ENCODE results near the gene PGAP1. TPM values are rescaled to one million over a fixed set of nuclear protein-coding genes. Genes with fewer than 3 reads are reported as not detected.
A peak's percentile ranks its signal among the peaks of the same experiment; 100 is the strongest.
"Not testable (repeated sequence)": the region's sequence is repeated elsewhere in the genome, so short reads cannot be mapped to it uniquely, and the experiment has no call there.

The PGAP1 gene
- total RNA-seq, 2 donors from 2014 or later, result 22.5 to 36.3 TPM

GRCh38 chr2:196913691-196914090 lies 12.8 kb downstream of the PGAP1 start:
- Mint-ChIP-seq H3K4me3 (no peak overlapping the region), H3K4me1 (ENCODE audit: low read depth) (peaks cover 27% of the 10 kb centered on the region), H3K27ac (peak overlapping the region; percentile 93), H3K36me3 (ENCODE audit: insufficient read depth in 2 of 2) (peaks cover 20 to 52% of the 10 kb centered on the region in 2 donors), H3K9me3 (peaks cover 2 to 6% of the 10 kb centered on the region in 2 donors), H3K27me3 (ENCODE audit: low read depth) (no peaks in the 10 kb centered on the region)
- ATAC-seq (replicated peaks in 1 of 2) (no peak), DNase-seq (no peak)

GRCh38 chr2:196905365-196905764 lies 21.1 kb downstream of the PGAP1 start:
- not testable (repeated sequence) for DNase-seq; H3K4me1 Mint-ChIP-seq (ENCODE audit: low read depth); H3K9me3 Mint-ChIP-seq; H3K27me3 Mint-ChIP-seq (ENCODE audit: low read depth); ATAC-seq (replicated peaks in 1 of 2); H3K4me3 Mint-ChIP-seq; H3K27ac Mint-ChIP-seq
- H3K36me3 Mint-ChIP-seq (ENCODE audit: insufficient read depth in 2 of 2), result peaks cover 3 to 12% of the 10 kb centered on the region in 2 donors

- no peak for ATAC-seq (replicated peaks in 1 of 2)
- H3K27ac Mint-ChIP-seq, result no peak overlapping the region
- no peak overlapping the region for H3K4me3 Mint-ChIP-seq
- no peaks in the 10 kb centered on the region for H3K27me3 Mint-ChIP-seq (ENCODE audit: low read depth)
- H3K9me3 Mint-ChIP-seq, result no peaks in the 10 kb centered on the region
- DNase-seq, result no peak
- H3K4me1 Mint-ChIP-seq (ENCODE audit: low read depth), result no peaks in the 10 kb centered on the region
- peaks cover 3 to 12% of the 10 kb centered on the region in 2 donors for H3K36me3 Mint-ChIP-seq (ENCODE audit: insufficient read depth in 2 of 2)
Measured at GRCh38 chr2:196902828-196903227, 23.7 kb downstream of the PGAP1 start.

GRCh38 chr2:196900843-196901242 lies 25.7 kb downstream of the PGAP1 start:
- Mint-ChIP-seq H3K36me3 (ENCODE audit: insufficient read depth in 2 of 2) (peaks cover 5 to 16% of the 10 kb centered on the region in 2 donors), H3K4me3 (no peak overlapping the region), H3K9me3 (no peaks in the 10 kb centered on the region), H3K4me1 (ENCODE audit: low read depth) (no peaks in the 10 kb centered on the region), H3K27me3 (ENCODE audit: low read depth) (no peaks in the 10 kb centered on the region), H3K27ac (no peak overlapping the region)
- DNase-seq, result no peak
- no peak for ATAC-seq (replicated peaks in 1 of 2)

- no peak for ATAC-seq (replicated peaks in 1 of 2)
Measured at GRCh38 chr2:196899976-196900375, 26.5 kb downstream of the PGAP1 start.

GRCh38 chr2:196891136-196891535 lies 35.4 kb downstream of the PGAP1 start:
- Mint-ChIP-seq H3K27me3 (ENCODE audit: low read depth) (no peaks in the 10 kb centered on the region), H3K27ac (no peak overlapping the region), H3K4me1 (ENCODE audit: low read depth) (no peaks in the 10 kb centered on the region), H3K9me3 (no peaks in the 10 kb centered on the region), H3K4me3 (no peak overlapping the region), H3K36me3 (ENCODE audit: insufficient read depth in 2 of 2) (peaks cover 3 to 25% of the 10 kb centered on the region in 2 donors)
- no peak for DNase-seq
- no peak for ATAC-seq (replicated peaks in 1 of 2)

More at GRCh38 chr2:196899976-196900375, 26.5 kb downstream of the PGAP1 start:
- no peak for DNase-seq
- H3K27ac Mint-ChIP-seq, result no peak overlapping the region
- H3K4me3 Mint-ChIP-seq, result no peak overlapping the region
- no peaks in the 10 kb centered on the region for H3K4me1 Mint-ChIP-seq (ENCODE audit: low read depth)
- no peaks in the 10 kb centered on the region for H3K27me3 Mint-ChIP-seq (ENCODE audit: low read depth)
- no peaks in the 10 kb centered on the region for H3K9me3 Mint-ChIP-seq
- peaks cover 5 to 19% of the 10 kb centered on the region in 2 donors for H3K36me3 Mint-ChIP-seq (ENCODE audit: insufficient read depth in 2 of 2)

- Mint-ChIP-seq H3K27ac (no peak overlapping the region), H3K4me1 (ENCODE audit: low read depth) (no peaks in the 10 kb centered on the region), H3K9me3 (peaks cover 0 to 1% of the 10 kb centered on the region in 2 donors), H3K27me3 (ENCODE audit: low read depth) (no peaks in the 10 kb centered on the region), H3K36me3 (ENCODE audit: insufficient read depth in 2 of 2) (peaks cover 10 to 32% of the 10 kb centered on the region in 2 donors), H3K4me3 (no peak overlapping the region)
- ATAC-seq (replicated peaks in 1 of 2) (no peak), DNase-seq (no peak)
Measured at GRCh38 chr2:196887431-196887830, 39.1 kb downstream of the PGAP1 start.

GRCh38 chr2:196884368-196884767 lies 42.1 kb downstream of the PGAP1 start:
- no peak overlapping the region for H3K27ac Mint-ChIP-seq
- no peak for ATAC-seq (replicated peaks in 1 of 2)
- no peak for DNase-seq
- H3K4me3 Mint-ChIP-seq, result no peak overlapping the region
- peaks cover 2 to 3% of the 10 kb centered on the region in 2 donors for H3K9me3 Mint-ChIP-seq
- H3K27me3 Mint-ChIP-seq (ENCODE audit: low read depth), result no peaks in the 10 kb centered on the region
- peaks cover 22 to 32% of the 10 kb centered on the region in 2 donors for H3K36me3 Mint-ChIP-seq (ENCODE audit: insufficient read depth in 2 of 2)
- no peaks in the 10 kb centered on the region for H3K4me1 Mint-ChIP-seq (ENCODE audit: low read depth)

GRCh38 chr2:196876364-196876763 lies 50.1 kb downstream of the PGAP1 start:
- H3K27me3 Mint-ChIP-seq (ENCODE audit: low read depth), result no peaks in the 10 kb centered on the region
- H3K4me3 Mint-ChIP-seq, result no peak overlapping the region
- no peak for ATAC-seq (replicated peaks in 1 of 2)
- H3K4me1 Mint-ChIP-seq (ENCODE audit: low read depth), result peaks cover 15% of the 10 kb centered on the region
- no peaks in the 10 kb centered on the region for H3K9me3 Mint-ChIP-seq
- peaks cover 6% of the 10 kb centered on the region in 2 donors for H3K36me3 Mint-ChIP-seq (ENCODE audit: insufficient read depth in 2 of 2)
- no peak for DNase-seq
- no peak overlapping the region for H3K27ac Mint-ChIP-seq

GRCh38 chr2:196875414-196875813 lies 51.1 kb downstream of the PGAP1 start:
- Mint-ChIP-seq H3K4me1 (ENCODE audit: low read depth) (peaks cover 15% of the 10 kb centered on the region), H3K36me3 (ENCODE audit: insufficient read depth in 2 of 2) (peaks cover 2 to 6% of the 10 kb centered on the region in 2 donors), H3K9me3 (no peaks in the 10 kb centered on the region), H3K27ac (no peak overlapping the region), H3K4me3 (no peak overlapping the region), H3K27me3 (ENCODE audit: low read depth) (no peaks in the 10 kb centered on the region)
- ATAC-seq (replicated peaks in 1 of 2), result peak; percentile 71 to 82
- DNase-seq, result no peak

GRCh38 chr2:196873511-196873910 lies 53.0 kb downstream of the PGAP1 start:
- H3K4me1 Mint-ChIP-seq (ENCODE audit: low read depth), result peaks cover 15% of the 10 kb centered on the region
- no peaks in the 10 kb centered on the region for H3K27me3 Mint-ChIP-seq (ENCODE audit: low read depth)
- H3K9me3 Mint-ChIP-seq, result no peaks in the 10 kb centered on the region
- H3K27ac Mint-ChIP-seq, result no peak overlapping the region
- H3K36me3 Mint-ChIP-seq (ENCODE audit: insufficient read depth in 2 of 2), result peaks cover 0 to 5% of the 10 kb centered on the region in 2 donors
- H3K4me3 Mint-ChIP-seq, result no peak overlapping the region
- ATAC-seq (replicated peaks in 1 of 2) (no peak), DNase-seq (no peak)

- no peak overlapping the region for H3K27ac Mint-ChIP-seq
- peaks cover 6% of the 10 kb centered on the region for H3K4me1 Mint-ChIP-seq (ENCODE audit: low read depth)
- H3K9me3 Mint-ChIP-seq, result peaks cover 4% of the 10 kb centered on the region in 2 donors
- peaks cover 8 to 16% of the 10 kb centered on the region in 2 donors for H3K36me3 Mint-ChIP-seq (ENCODE audit: insufficient read depth in 2 of 2)
- DNase-seq, result no peak
- ATAC-seq (replicated peaks in 1 of 2), result no peak
- H3K4me3 Mint-ChIP-seq, result no peak overlapping the region
- H3K27me3 Mint-ChIP-seq (ENCODE audit: low read depth), result no peaks in the 10 kb centered on the region
Measured at GRCh38 chr2:196854629-196855028, 71.9 kb downstream of the PGAP1 start.

- H3K9me3 Mint-ChIP-seq, result peaks cover 1 to 2% of the 10 kb centered on the region in 2 donors
- no peak overlapping the region for H3K4me3 Mint-ChIP-seq
- peaks cover 6% of the 10 kb centered on the region for H3K4me1 Mint-ChIP-seq (ENCODE audit: low read depth)
- peaks cover 6 to 7% of the 10 kb centered on the region in 2 donors for H3K36me3 Mint-ChIP-seq (ENCODE audit: insufficient read depth in 2 of 2)
- no peaks in the 10 kb centered on the region for H3K27me3 Mint-ChIP-seq (ENCODE audit: low read depth)
- ATAC-seq (replicated peaks in 1 of 2), result no peak
- DNase-seq, result no peak
- H3K27ac Mint-ChIP-seq, result no peak overlapping the region
Measured at GRCh38 chr2:196853301-196854087, 73.0 kb downstream of the PGAP1 start.

GRCh38 chr2:196851088-196851487 lies 75.4 kb downstream of the PGAP1 start:
- H3K4me1 Mint-ChIP-seq (ENCODE audit: low read depth), result peaks cover 6% of the 10 kb centered on the region
- peaks cover 1 to 3% of the 10 kb centered on the region in 2 donors for H3K36me3 Mint-ChIP-seq (ENCODE audit: insufficient read depth in 2 of 2)
- H3K9me3 Mint-ChIP-seq, result no peaks in the 10 kb centered on the region
- H3K27me3 Mint-ChIP-seq (ENCODE audit: low read depth), result no peaks in the 10 kb centered on the region
- DNase-seq, result no peak
- ATAC-seq (replicated peaks in 1 of 2), result no peak
- peak overlapping the region; percentile 4 for H3K27ac Mint-ChIP-seq
- no peak overlapping the region for H3K4me3 Mint-ChIP-seq

Data from activated T-cell treated with anti-CD3 and anti-CD28 coated beads, Interleukin-2, amount 50 U/mL, for 72 hours (primary cell).